ENCODE results near the gene PLD1. TPM values are rescaled to one million over a fixed set of nuclear protein-coding genes. Genes with fewer than 3 reads are reported as not detected.

The PLD1 gene
- total RNA-seq, 4 donors from 2014 or later, result 52.1 to 88.3 (median 77.4) TPM

DNA sequence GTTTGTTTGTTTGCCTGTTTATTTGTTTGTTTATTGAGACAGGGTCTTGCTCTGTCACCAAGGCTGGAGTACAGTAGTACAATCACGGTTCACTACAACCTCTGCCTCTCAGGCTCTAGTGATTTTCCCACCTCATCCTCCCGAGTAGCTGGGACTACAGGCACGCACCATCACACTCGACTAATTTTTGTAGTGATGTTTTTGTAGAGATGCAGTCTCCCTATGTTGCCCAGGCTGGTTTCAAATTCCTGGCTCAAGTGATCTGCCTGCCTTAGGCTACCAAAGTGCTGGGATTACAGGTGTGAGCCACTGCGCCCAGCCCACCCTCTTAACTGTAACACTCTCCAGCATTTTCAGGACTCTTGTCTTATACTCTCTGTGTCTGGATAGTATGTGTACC is 26.7 kb downstream of the PLD1 start:
- no peak for DNase-seq
- Histone ChIP-seq H3K36me3 (no peaks in the 10 kb centered on the region), H3K9me3 (no peaks in the 10 kb centered on the region), H3K27ac (no peak overlapping the region), H3K4me3 (no peak overlapping the region), H3K4me1 (peaks cover 0 to 20% (median 4%) of the 10 kb centered on the region in 4 donors), H3K27me3 (no peaks in the 10 kb centered on the region)
- intact Hi-C loops (cut with DNase I; ENCODE audit: low total_unique reads), result no loop called here
- in situ Hi-C loops (cut with MboI; ENCODE audit: low pct_ligation_motif_present in 1 of 4, low pct_unique_long_range_greater_than_20kb in 1 of 4, low sequenced_read_pairs in 3 of 4), result no loop called here
- 73 to 78% methylated on average over 5 of the region's 5 CpGs for WGBS, 2 donors (ENCODE audit: low coverage in 1 of 2)
- TF ChIP-seq POLR2AphosphoS5 (IDR thresholded peaks at IDR 0.05), result no peak
- TF ChIP-seq EP300 (IDR thresholded peaks at IDR 0.05; ENCODE audit: low read depth), result no peak
- TF ChIP-seq, protein P1, sequence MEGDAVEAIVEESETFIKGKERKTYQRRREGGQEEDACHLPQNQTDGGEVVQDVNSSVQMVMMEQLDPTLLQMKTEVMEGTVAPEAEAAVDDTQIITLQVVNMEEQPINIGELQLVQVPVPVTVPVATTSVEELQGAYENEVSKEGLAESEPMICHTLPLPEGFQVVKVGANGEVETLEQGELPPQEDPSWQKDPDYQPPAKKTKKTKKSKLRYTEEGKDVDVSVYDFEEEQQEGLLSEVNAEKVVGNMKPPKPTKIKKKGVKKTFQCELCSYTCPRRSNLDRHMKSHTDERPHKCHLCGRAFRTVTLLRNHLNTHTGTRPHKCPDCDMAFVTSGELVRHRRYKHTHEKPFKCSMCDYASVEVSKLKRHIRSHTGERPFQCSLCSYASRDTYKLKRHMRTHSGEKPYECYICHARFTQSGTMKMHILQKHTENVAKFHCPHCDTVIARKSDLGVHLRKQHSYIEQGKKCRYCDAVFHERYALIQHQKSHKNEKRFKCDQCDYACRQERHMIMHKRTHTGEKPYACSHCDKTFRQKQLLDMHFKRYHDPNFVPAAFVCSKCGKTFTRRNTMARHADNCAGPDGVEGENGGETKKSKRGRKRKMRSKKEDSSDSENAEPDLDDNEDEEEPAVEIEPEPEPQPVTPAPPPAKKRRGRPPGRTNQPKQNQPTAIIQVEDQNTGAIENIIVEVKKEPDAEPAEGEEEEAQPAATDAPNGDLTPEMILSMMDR (IDR thresholded peaks at IDR 0.05), result no peak
- no peak for TF ChIP-seq POLR2A (IDR thresholded peaks at IDR 0.05)

DNA sequence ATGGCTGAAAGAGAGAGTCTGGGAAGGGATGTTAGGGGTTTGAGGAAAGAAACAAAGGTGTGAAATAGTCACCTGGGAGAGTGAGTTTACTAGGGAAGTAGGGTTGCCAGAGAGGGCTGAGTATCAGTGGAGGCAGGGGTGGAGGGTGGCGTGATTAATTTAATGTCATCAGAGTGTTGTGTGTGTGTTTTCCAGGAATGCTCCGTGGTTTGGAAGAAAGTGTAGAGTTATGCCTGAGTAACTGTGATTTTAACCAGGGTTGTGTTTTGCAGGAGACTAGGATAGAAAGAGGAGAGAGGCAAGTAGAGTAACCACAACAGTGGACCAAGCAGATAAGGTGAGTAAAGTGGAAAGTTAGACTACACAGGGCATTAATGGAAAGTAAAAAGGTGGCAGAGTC is 27.2 kb downstream of the PLD1 start:
- no peak overlapping the region for H3K4me3 ChIP-seq
- TF ChIP-seq POLR2A (IDR thresholded peaks at IDR 0.05) (no peak), EP300 (IDR thresholded peaks at IDR 0.05; ENCODE audit: low read depth) (no peak), POLR2AphosphoS5 (IDR thresholded peaks at IDR 0.05) (no peak)
- TF ChIP-seq, protein P1 (IDR thresholded peaks at IDR 0.05), result no peak
- no peaks in the 10 kb centered on the region for H3K9me3 ChIP-seq
- H3K4me1 ChIP-seq, result peaks cover 0 to 15% (median 4%) of the 10 kb centered on the region in 4 donors
- DNase-seq, result no peak
- WGBS, 2 donors (ENCODE audit: low coverage in 1 of 2), result 73 to 80% methylated on average over 2 of the region's 2 CpGs
- no peaks in the 10 kb centered on the region for H3K36me3 ChIP-seq
- H3K27me3 ChIP-seq, result no peaks in the 10 kb centered on the region
- intact Hi-C loops (cut with DNase I; ENCODE audit: low total_unique reads), result no loop called here
- in situ Hi-C loops (cut with MboI; ENCODE audit: low pct_ligation_motif_present in 1 of 4, low pct_unique_long_range_greater_than_20kb in 1 of 4, low sequenced_read_pairs in 3 of 4), result no loop called here
- H3K27ac ChIP-seq, result no peak overlapping the region

DNA sequence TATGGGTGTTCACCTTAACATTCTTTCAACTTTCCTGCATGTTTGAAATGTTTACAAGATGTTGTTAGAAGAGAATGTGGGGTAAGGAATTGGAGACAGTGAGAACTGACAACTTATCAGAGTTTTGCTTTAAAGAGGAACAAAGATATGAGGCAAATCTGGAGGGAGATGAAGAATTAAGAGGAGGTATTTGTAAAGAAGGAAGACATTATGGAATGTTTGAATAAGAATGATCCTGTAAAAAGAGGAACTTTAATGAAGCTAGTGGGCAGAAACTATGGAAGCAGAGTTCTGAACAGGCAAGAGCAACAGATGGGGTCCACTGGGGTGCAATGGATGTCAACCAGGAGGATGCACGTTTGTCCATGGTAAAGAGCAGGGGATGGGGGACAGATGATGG is 27.7 kb downstream of the PLD1 start:
- intact Hi-C loops (cut with DNase I; ENCODE audit: low total_unique reads), result no loop called here
- WGBS, 2 donors (ENCODE audit: low coverage in 1 of 2), result 68 to 71% methylated on average over 1 of the region's 1 CpG
- in situ Hi-C loops (cut with MboI; ENCODE audit: low pct_ligation_motif_present in 1 of 4, low pct_unique_long_range_greater_than_20kb in 1 of 4, low sequenced_read_pairs in 3 of 4), result no loop called here
- Histone ChIP-seq H3K4me1 (peaks cover 0 to 15% (median 5%) of the 10 kb centered on the region in 4 donors), H3K9me3 (no peaks in the 10 kb centered on the region), H3K27me3 (no peaks in the 10 kb centered on the region), H3K36me3 (no peaks in the 10 kb centered on the region), H3K4me3 (no peak overlapping the region), H3K27ac (no peak overlapping the region)
- no peak for DNase-seq
- TF ChIP-seq POLR2AphosphoS5 (IDR thresholded peaks at IDR 0.05) (no peak), POLR2A (IDR thresholded peaks at IDR 0.05) (no peak), EP300 (IDR thresholded peaks at IDR 0.05; ENCODE audit: low read depth) (no peak)
- TF ChIP-seq, protein P1 (IDR thresholded peaks at IDR 0.05), result no peak

DNA sequence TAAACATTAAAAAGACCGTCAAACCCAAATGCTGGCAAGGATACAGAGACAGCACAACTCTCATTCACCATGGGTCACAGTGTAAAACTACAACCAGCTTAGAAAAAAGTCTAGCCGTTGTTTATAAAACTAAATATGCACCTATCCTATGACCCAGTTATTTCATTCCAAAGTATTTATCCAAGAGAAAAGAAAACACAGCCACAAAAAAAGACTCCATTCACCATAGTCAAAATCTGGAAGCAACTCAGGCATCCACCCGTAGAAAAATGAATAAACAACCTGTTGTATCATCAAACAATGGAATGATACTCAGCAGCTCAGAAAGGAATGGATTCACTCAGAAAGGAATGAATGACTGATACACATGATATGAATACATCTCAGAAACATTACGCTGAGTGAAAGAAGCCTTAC is 28.6 kb downstream of the PLD1 start:
- Histone ChIP-seq H3K4me1 (peaks cover 0 to 24% (median 5%) of the 10 kb centered on the region in 4 donors), H3K9me3 (no peaks in the 10 kb centered on the region), H3K27ac (no peak overlapping the region), H3K36me3 (no peaks in the 10 kb centered on the region), H3K27me3 (no peaks in the 10 kb centered on the region), H3K4me3 (no peak overlapping the region)
- in situ Hi-C loops (cut with MboI; ENCODE audit: low pct_ligation_motif_present in 1 of 4, low pct_unique_long_range_greater_than_20kb in 1 of 4, low sequenced_read_pairs in 3 of 4) (no loop called here), intact Hi-C loops (cut with DNase I; ENCODE audit: low total_unique reads) (no loop called here)
- TF ChIP-seq POLR2A (IDR thresholded peaks at IDR 0.05) (no peak), EP300 (IDR thresholded peaks at IDR 0.05; ENCODE audit: low read depth) (no peak), POLR2AphosphoS5 (IDR thresholded peaks at IDR 0.05) (no peak)
- TF ChIP-seq, protein P1 (IDR thresholded peaks at IDR 0.05), result no peak
- 57 to 61% methylated on average over 4 of the region's 4 CpGs for WGBS, 2 donors (ENCODE audit: low coverage in 1 of 2)
- DNase-seq, result no peak

All from transverse colon (tissue), 4 donors.